AG09319 (cell line): ENCODE results near the gene PKDCC.
"Not testable (repeated sequence)": the region's sequence is repeated elsewhere in the genome, so short reads cannot be mapped to it uniquely, and the experiment has no call there.

Experiments used
- DNase-seq: peaks from one replicate; pipeline ENCODE4 v3.0.0-alpha.2; 2010; ENCODE audit warnings: low read depth; ENCODE audit errors: extremely low read depth
- CTCF ChIP-seq: IDR thresholded peaks from 2 replicates; pipeline ENCODE4 v1.5.1; 2011; ENCODE audit warnings: low read depth, mild to moderate bottlenecking, inconsistent platforms, low read length, moderate library complexity

PKDCC gene

GRCh38 chr2:42031281-42032223 lies 16.3 kb upstream of the PKDCC start:
- no peak for DNase-seq
- no peak for TF ChIP-seq CTCF

- TF ChIP-seq CTCF = no peak
- no peak for DNase-seq
Observed at GRCh38 chr2:42032224-42032620, 15.6 kb upstream of the PKDCC start.

- no peak for TF ChIP-seq CTCF
- no peak for DNase-seq
Observed at GRCh38 chr2:42032745-42033144, 15.1 kb upstream of the PKDCC start.

- not testable (repeated sequence) for DNase-seq
Observed at GRCh38 chr2:42034096-42034495, 13.7 kb upstream of the PKDCC start.

- TF ChIP-seq CTCF = no peak
- no peak for DNase-seq
Observed at GRCh38 chr2:42035241-42035640, 12.6 kb upstream of the PKDCC start.

GRCh38 chr2:42036413-42036812 lies 11.4 kb upstream of the PKDCC start:
- no peak for DNase-seq
- TF ChIP-seq CTCF = no peak

GRCh38 chr2:42036940-42037339 lies 10.9 kb upstream of the PKDCC start:
- DNase-seq = no peak

More at GRCh38 chr2:42036940-42037339, 10.9 kb upstream of the PKDCC start:
- no peak for TF ChIP-seq CTCF
